HG03575 (cell line): ENCODE measurements around the gene DPP8.

Source experiments
- ATAC-seq: cut with Tn5 transposase; IDR thresholded peaks from one replicate; pipeline ENCODE4 v1.9.1; 2021; ENCODE audit not compliant: unreplicated experiment, insufficient number of reproducible peaks, low FRiP score; ENCODE audit errors: extremely low read depth

DPP8 gene

GRCh38 chr15:65450556-65450955 is 66.9 kb downstream of the DPP8 start:
- ATAC-seq, result no peak

DNA sequence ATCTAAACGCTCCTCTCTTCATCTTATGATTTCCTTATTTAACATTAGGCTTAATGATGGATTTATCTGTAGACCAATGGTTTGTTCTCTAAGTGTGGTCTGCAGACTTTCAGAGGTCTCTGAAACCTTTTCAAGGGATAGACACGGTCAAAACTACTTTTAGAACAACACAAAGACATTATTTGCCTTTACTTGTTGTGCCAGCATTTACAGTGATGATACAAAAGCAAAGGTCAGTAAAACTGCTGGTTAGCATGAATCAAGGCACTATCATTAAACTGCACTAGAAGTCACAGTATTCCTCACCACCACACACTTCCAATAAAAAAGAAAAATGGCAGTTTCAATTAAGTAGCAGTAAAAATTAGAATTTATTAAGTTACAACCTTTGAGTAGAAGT is 70.3 kb downstream of the DPP8 start:
- no peak for ATAC-seq

- no peak for ATAC-seq
Observed at GRCh38 chr15:65434201-65434600, 83.3 kb downstream of the DPP8 start.

DNA sequence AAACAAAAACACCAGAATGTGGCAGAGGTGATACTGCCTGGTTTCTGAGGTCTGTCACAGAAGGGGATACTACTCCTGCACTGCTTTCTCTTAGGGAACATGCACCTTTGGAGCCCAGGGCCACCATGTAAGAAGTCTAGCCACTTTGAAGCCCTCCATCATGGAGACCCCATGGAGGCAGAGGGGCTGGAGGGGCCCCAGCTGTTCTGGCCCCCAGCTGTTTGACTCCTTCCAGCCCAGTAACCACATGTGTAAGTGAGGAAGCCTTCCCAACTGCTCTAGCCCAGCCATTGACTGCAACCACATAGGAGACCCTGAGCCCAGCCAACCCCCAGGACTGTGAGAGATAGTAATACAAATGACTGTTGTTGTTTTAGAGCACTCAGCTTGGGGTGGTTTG is 85.8 kb downstream of the DPP8 start:
- no peak for ATAC-seq

- no peak for ATAC-seq
Observed at GRCh38 chr15:65426216-65426853, 91.2 kb downstream of the DPP8 start.

DNA sequence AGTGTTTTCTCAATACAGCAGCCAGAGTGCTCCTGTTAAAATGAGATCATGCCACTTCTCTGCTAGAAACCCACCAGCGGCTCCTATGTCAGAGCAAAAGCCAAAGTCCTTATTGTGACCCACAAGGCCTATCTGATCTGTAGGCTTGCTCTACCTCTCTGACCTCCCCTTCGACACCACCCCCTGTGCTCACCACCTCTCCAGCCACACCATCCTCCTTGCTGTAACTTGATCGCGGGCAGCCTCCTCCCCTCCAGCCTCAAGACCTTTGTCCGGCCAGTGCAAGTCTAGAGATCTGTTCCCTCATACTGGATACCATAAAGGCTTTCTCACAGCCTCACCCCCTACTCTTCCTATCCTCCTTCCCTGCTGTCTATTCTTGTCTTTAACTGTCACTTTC is 92.8 kb downstream of the DPP8 start:
- no peak for ATAC-seq

DNA sequence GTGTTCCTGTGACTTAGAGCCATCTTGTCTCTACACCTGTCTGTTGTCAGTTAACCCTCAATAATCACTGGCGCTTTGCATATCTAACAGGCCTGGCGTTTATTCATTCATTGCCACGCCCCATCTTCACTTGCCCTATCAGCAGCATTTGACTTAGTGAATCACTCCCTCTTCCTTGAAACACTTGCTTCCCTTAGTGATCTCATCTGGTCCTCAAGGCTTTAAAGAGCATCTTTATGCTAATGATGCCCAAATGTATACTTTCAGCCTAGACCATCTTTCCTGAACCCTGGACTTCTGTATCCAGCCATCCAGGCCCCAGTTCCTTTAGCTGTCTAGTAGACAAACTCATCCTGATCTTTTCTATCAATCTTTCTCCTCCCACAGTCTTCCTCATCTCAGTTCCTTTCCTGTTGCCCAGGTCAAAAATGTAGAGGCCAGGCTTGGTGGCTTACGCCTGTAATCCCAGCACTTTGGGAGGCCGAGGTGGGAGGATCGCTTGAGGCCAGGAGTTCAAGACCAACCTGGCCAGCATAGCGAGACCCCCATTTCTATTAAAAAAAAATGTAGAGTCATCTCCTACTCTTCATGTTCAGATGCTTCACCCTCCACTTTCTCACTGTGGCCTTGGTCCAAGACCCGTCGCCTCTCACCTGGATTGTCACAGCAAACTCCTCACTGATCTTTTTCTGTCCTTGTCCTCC is 93.4 kb downstream of the DPP8 start:
- ATAC-seq, result no peak

DNA sequence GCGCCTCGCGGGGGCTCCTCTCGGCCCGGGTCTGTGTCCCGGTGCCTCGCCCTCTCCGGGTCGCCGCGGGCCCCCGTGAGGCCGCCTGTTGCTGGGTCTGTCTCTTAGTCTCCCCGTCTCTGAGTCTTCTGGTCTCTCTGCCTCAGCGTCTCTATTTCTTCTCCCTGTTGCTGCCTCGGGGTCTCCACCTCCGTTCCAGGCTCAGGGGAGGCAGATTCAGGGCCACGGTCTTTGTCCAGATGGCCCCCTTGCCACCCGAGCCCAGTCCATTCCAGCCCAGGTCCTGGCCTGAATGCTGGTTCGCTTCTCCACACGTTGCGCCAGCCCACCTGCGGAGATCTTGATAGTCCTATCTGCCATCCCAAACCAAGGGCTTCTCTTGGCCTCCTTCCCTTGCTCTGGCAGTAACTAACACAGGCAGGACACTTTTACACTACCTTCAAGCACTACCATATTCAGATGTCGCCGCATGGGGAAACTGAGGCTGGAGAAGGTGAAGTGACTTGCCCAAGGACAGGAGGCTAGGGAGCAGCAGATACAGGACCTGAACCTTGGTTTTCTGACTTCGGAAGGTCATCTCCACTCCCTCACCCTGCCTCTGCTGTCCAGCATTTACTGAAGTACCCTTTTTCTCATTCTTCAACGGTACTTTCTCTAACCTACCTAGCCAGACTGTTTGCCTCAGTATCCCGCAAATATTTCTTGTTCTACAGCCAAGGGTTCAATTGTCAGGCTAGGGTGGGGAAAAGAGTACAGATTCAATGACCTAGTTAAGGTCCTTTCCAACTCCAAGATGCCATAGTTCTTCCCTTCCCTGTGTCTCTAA is 94.1 kb downstream of the DPP8 start:
- no peak for ATAC-seq

- no peak for ATAC-seq
Observed at GRCh38 chr15:65421360-65422215, 95.9 kb downstream of the DPP8 start.

GRCh38 chr15:65420975-65421359 is 96.5 kb downstream of the DPP8 start:
- ATAC-seq, result no peak

DNA sequence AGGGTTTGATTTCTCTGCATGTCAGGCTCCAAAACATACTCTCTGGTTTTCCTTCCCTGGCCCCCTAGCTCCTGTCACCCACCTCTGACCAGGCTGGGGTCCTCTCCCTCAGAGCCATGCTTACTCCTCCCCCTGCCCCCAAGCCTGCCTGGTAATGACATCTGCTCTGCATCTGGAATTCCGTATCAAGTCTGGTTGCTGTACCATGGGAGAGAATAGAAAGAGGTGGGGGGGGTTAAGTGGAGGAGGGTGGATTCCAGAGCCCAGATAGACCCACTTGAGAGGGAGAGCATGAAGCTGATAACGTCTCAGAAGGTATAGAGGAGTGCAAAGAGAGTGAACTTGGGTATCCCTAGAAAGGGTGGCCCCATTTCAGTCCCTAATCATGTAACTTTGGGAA is 98.9 kb downstream of the DPP8 start:
- ATAC-seq, result no peak

DNA sequence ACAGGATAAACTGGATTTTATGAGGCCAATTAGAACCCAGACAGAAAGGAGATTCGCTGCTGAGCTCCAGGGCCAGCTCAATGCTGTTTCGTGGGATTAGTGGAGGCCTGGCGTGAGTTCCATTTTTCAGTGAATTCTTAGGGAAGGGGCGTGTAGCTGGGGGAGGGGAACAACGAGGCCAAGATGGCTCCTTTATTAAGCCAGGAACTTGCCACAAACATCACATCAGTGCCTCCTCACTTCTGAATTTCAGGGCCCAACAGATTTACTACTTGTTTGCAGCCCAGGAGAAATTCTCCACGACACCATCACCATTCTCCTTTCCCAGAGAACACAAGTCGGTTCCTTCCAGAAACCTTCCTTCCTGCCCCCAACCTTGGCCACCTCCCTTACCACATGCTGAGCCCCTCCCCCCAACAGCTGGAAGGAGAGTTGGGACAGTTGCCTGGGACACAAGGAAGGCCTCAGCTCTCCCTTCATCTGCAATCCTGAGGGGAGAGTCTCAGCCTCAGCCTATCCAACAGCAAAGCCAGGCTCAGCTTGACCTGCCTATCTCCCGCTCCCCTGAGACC is 100.6 kb downstream of the DPP8 start:
- ATAC-seq, result no peak

DNA sequence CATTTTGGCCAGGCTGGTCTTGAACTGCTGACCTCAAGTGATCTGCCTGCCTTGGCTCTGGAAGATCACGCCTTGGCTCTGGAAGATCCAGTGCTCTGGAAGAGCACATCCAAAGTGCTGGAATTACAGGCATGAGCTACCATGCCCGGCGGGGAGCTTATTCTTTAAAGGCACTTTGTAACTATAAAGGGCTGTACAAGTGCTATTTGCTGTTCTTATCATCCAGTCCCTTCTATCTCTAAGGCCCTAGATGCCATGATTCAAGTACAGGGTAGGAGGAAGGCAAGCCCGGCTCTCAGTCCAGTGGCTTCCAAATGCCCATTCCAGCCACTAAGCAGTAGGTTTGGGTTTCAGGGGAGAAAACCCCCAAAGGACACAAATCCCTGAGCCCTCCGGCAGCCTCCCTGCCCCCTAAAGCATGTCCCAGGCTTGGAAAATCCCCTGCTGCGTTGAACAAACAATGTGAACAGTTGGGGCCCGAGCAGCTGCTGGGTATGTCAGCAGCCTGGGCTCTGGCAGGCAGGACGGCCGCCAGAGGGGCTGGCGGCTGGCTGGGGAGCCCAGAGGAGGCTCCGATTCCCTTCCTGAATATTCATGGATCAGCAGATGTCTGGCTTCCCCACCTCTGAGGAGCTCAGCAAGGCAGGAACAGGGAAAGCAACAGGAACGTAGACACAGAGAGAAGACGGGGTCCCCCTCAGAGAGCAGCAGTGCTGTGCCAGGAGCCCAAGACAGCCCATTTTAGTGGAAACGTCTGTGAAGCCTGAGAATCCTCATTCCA is 102.5 kb downstream of the DPP8 start:
- no peak for ATAC-seq

- no peak for ATAC-seq
Observed at GRCh38 chr15:65413760-65414144, 103.7 kb downstream of the DPP8 start.

- ATAC-seq, result no peak
Observed at GRCh38 chr15:65413051-65413759, 104.3 kb downstream of the DPP8 start.

- ATAC-seq, result no peak
Observed at GRCh38 chr15:65412556-65412955, 104.9 kb downstream of the DPP8 start.

GRCh38 chr15:65411465-65412071 is 105.9 kb downstream of the DPP8 start:
- ATAC-seq, result no peak
